Stimulated activated CD4-positive, alpha-beta T cell treated with anti-CD3 and anti-CD28 coated beads, TNF-alpha, amount 100 ng/mL, for 4 hours (primary cell): ENCODE data around the gene LAMB4.
"Not testable (repeated sequence)": the region's sequence is repeated elsewhere in the genome, so short reads cannot be mapped to it uniquely, and the experiment has no call there.

Experiments
- DNase-seq, 3 experiments: peaks; one replicate each; pipeline ENCODE4 v3.0.0-alpha.2; 2020; ENCODE audit warnings: low read depth in 3 of 3

The LAMB4 gene

GRCh38 chr7:108048422-108048821, 81.7 kb downstream of the LAMB4 start:
- DNase-seq = no peak

GRCh38 chr7:108046952-108047506, 83.1 kb downstream of the LAMB4 start:
- no peak for DNase-seq

GRCh38 chr7:108045669-108046068, 84.5 kb downstream of the LAMB4 start:
- DNase-seq = no peak

GRCh38 chr7:108045154-108045553, 85.0 kb downstream of the LAMB4 start:
- DNase-seq = no peak

- DNase-seq = no peak
Measured at GRCh38 chr7:108044345-108044744, 85.8 kb downstream of the LAMB4 start.

GRCh38 chr7:108038986-108039385, 91.2 kb downstream of the LAMB4 start:
- DNase-seq = no peak

- no peak for DNase-seq
Measured at GRCh38 chr7:108037741-108038140, 92.4 kb downstream of the LAMB4 start.

- no peak for DNase-seq
Measured at GRCh38 chr7:108037140-108037539, 93.0 kb downstream of the LAMB4 start.

GRCh38 chr7:108034586-108034985, 95.6 kb downstream of the LAMB4 start:
- no peak for DNase-seq

- no peak for DNase-seq
Measured at GRCh38 chr7:108033776-108034497, 96.2 kb downstream of the LAMB4 start.

GRCh38 chr7:108033309-108033708, 96.9 kb downstream of the LAMB4 start:
- DNase-seq = not testable (repeated sequence)

- DNase-seq = no peak
Measured at GRCh38 chr7:108030516-108030915, 99.6 kb downstream of the LAMB4 start.

GRCh38 chr7:108029034-108029433, 101.1 kb downstream of the LAMB4 start:
- DNase-seq = no peak

- no peak for DNase-seq
Measured at GRCh38 chr7:108028111-108028510, 102.0 kb downstream of the LAMB4 start.

- DNase-seq = no peak
Measured at GRCh38 chr7:108027239-108027638, 102.9 kb downstream of the LAMB4 start.

GRCh38 chr7:108026647-108027046, 103.5 kb downstream of the LAMB4 start:
- no peak for DNase-seq

- DNase-seq = no peak
Measured at GRCh38 chr7:108026116-108026515, 104.0 kb downstream of the LAMB4 start.

GRCh38 chr7:108024538-108024937, 105.6 kb downstream of the LAMB4 start:
- DNase-seq = no peak

GRCh38 chr7:108020585-108020984, 109.6 kb downstream of the LAMB4 start:
- no peak for DNase-seq

- DNase-seq = no peak
Measured at GRCh38 chr7:108018668-108019067, 111.5 kb downstream of the LAMB4 start.

GRCh38 chr7:108017776-108018151, 112.4 kb downstream of the LAMB4 start:
- DNase-seq = no peak

- DNase-seq = no peak
Measured at GRCh38 chr7:108016841-108017775, 113.1 kb downstream of the LAMB4 start.

- DNase-seq = no peak
Measured at GRCh38 chr7:108015740-108016139, 114.4 kb downstream of the LAMB4 start.
